Neural cell (in vitro differentiated cells): ENCODE measurements around the gene FAM124A.

Source experiments
- EP300 ChIP-seq: fragments of 450-650 bp; conservative IDR thresholded peaks from 2 replicates; pipeline ENCODE4 v1.6.1; 2014; ENCODE audit warnings: antibody characterized with exemption, mild to moderate bottlenecking, moderate library complexity; ENCODE audit not compliant: poor library complexity, severe bottlenecking
- MXI1 ChIP-seq: fragments of 450-650 bp; conservative IDR thresholded peaks from 2 replicates; pipeline ENCODE4 v1.6.1; 2014; ENCODE audit warnings: antibody characterized with exemption, mild to moderate bottlenecking; ENCODE audit not compliant: poor library complexity, severe bottlenecking
- RAD21 ChIP-seq: fragments of 450-650 bp; conservative IDR thresholded peaks from 2 replicates; pipeline ENCODE4 v1.6.1; 2014; ENCODE audit warnings: antibody characterized with exemption, mild to moderate bottlenecking, moderate library complexity
- TF ChIP-seq, protein P1 (sequence below): fragments of 450-650 bp; IDR thresholded peaks from 2 replicates; pipeline ENCODE4 v1.5.1; 2014; ENCODE audit warnings: antibody characterized with exemption, mild to moderate bottlenecking, moderate library complexity; ENCODE audit not compliant: poor library complexity, severe bottlenecking

DNA sequence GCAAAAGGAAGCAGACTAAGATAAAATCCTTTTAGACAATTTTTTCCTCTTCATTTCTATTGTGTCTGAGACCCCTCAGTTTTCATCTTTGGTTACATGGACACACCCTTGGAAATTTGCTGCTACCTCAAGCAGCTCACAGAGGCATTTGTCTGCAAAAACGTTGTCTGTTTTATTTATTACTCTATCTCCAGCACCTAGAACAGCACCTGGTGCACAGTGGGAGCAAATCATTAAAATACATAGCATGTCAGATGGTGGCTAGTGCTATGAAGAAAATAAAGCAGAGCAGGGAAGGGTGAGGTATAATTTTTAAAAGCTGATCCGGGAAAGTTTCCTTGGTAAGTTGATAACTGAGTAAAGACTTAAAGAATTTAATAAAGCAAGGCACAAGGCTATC lies 14.3 kb upstream of the FAM124A start:
- TF ChIP-seq, protein P1, sequence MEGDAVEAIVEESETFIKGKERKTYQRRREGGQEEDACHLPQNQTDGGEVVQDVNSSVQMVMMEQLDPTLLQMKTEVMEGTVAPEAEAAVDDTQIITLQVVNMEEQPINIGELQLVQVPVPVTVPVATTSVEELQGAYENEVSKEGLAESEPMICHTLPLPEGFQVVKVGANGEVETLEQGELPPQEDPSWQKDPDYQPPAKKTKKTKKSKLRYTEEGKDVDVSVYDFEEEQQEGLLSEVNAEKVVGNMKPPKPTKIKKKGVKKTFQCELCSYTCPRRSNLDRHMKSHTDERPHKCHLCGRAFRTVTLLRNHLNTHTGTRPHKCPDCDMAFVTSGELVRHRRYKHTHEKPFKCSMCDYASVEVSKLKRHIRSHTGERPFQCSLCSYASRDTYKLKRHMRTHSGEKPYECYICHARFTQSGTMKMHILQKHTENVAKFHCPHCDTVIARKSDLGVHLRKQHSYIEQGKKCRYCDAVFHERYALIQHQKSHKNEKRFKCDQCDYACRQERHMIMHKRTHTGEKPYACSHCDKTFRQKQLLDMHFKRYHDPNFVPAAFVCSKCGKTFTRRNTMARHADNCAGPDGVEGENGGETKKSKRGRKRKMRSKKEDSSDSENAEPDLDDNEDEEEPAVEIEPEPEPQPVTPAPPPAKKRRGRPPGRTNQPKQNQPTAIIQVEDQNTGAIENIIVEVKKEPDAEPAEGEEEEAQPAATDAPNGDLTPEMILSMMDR, result no peak
- TF ChIP-seq MXI1 (no peak), EP300 (no peak), RAD21 (no peak)
